GM21576 (cell line): Measurements from ENCODE around the gene TMEM131.
"Not testable (repeated sequence)": the region's sequence is repeated elsewhere in the genome, so short reads cannot be mapped to it uniquely, and the experiment has no call there.

Experiments used
- ATAC-seq: cut with Tn5 transposase; IDR thresholded peaks from one replicate; pipeline ENCODE4 v1.9.1; 2021; ENCODE audit warnings: mild to moderate bottlenecking, moderate library complexity; ENCODE audit not compliant: unreplicated experiment

Gene TMEM131

DNA sequence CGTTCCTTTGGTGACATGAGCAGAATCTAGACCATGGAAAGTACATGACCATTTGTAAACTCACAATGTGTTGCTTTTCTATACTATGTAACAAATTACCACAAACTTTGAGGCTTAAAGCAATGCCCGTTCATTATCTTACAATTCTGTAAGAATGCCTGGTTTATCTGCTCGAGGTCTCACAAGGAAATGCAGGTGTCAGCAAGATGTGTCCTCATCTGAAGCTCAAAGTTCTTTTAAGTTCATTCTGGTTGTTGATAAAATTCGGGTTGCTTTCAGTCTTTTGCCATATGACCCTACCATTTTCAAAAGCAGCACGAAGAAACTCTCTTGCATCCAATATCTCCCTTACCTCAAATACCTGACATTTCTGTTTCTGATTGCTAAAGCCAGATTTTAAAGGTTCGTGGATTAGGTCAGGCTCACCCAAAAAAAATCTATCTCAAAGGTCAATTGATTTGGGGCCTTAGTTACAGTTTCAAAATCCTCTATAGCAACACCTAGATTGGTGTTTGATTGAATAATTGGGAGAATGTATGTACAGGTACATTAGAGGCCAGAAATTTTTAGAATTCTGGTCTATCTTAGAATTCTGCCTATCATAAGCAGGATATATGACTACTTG is 125.9 kb downstream of the TMEM131 start:
- ATAC-seq: no peak

DNA sequence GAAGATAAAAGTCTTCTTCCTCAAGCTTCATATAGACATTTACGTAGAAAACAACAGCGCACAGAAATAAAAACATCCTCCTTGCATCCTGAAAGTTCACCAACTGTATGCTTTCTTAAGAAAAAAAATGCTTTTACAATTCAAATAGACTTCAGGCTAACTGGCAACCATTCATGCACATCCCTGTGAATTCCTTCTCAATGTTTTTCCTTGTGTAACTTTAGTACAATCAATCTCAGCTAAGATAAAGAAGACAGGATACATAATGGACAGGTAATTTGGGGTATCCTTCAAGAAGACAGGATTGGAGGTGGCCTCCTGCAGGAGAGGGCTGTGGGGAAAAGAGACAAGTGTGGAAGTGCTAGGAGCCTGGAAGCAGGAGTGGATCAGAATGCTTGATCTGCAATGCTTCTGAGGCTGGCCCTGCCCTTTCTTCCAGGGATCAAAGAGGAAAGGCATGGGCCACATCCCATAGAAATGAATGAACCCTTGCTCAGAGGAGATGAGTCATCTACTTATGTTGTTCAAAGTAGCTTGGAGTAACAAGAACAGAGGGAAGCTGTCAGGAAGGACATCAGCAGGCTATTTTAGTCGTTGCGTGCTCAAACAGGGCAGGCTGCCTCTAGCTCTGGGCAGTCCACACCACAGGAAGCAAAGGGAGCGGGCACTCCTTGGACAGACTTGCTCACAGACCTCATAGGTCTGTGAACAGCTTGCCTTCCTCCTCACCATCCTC is 126.6 kb downstream of the TMEM131 start:
- ATAC-seq: no peak

GRCh38 chr2:97863829-97864228 is 131.9 kb downstream of the TMEM131 start:
- ATAC-seq: no peak

GRCh38 chr2:97861177-97861576 is 134.6 kb downstream of the TMEM131 start:
- no peak for ATAC-seq

DNA sequence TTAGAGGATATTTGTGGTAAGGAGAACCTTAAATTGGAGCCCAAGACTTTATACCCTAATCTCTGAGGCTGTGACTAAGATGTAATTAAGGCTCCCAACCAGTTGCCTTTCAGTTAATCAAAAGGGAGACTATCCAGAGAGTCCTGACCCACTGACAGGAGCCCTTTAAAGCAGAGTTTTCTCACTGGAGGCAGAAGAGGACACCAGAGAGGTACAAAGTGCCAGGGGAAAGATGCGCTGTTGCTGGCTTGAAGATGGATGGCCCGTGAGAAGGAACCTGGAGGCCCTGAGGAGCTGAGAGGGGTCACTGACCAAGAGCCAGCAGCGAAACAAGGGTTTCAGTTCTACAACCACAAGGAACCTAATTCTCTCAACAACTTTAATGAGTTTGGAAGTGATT is 137.3 kb downstream of the TMEM131 start:
- no peak for ATAC-seq

- ATAC-seq: no peak
Observed at GRCh38 chr2:97857553-97857952, 138.2 kb downstream of the TMEM131 start.

GRCh38 chr2:97853057-97853456 is 142.7 kb downstream of the TMEM131 start:
- not testable (repeated sequence) for ATAC-seq

- no peak for ATAC-seq
Observed at GRCh38 chr2:97851172-97851571, 144.6 kb downstream of the TMEM131 start.

DNA sequence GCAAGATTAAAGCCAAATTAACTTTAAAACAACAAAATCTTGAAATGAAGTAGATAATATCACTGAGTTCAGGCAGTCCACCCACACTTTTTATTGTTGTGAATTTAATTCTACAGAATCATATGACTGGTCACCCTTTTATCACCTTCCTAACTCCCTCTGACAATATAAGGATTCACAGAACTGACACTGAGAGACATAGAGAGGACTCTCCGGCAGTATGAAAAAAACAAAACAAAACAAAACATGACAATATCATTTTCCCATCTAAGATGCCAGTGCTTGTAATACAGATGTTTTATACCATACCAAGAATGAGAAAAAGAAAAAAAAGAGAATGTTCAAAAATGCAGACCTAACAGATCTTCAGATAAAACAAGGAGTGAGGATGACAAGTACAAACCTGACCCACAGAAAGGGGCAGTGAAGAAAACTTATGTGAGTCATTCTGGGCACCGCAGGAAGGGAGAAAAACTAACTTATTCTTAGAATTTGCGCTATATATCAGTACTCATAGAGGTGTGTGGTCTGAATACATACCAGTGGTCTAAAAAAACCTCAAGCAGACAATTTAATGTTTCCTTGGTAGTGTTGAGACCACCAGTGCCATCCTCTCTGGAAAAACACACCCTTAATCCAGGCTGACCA is 145.7 kb downstream of the TMEM131 start:
- ATAC-seq: no peak

- no peak for ATAC-seq
Observed at GRCh38 chr2:97848306-97848705, 147.4 kb downstream of the TMEM131 start.

- not testable (repeated sequence) for ATAC-seq
Observed at GRCh38 chr2:97846716-97847115, 149.0 kb downstream of the TMEM131 start.

- no peak for ATAC-seq
Observed at GRCh38 chr2:97845818-97846217, 149.9 kb downstream of the TMEM131 start.

GRCh38 chr2:97845133-97845532 is 150.6 kb downstream of the TMEM131 start:
- no peak for ATAC-seq

- no peak for ATAC-seq
Observed at GRCh38 chr2:97844311-97844859, 151.4 kb downstream of the TMEM131 start.

GRCh38 chr2:97840198-97840597 is 155.6 kb downstream of the TMEM131 start:
- ATAC-seq: no peak

GRCh38 chr2:97834610-97835009 is 161.1 kb downstream of the TMEM131 start:
- ATAC-seq: no peak

DNA sequence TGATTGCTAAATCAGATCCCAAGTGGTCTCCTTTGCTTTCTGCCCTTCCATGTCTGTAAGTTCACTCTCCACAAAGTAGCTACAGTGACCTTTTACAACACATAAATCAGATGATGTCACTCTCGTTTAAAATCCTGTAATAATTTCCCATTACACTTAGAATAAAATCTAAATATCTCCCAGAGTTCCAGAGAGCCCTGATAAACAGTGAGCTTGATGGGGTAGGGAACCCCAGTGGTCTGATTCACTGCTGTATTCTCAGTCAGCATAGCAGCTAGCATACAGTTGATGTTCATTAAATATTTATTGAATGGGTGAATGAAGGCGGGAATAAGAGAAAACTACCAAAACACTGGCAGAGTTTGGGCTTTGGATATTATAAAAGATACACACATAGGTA is 164.6 kb downstream of the TMEM131 start:
- ATAC-seq: no peak

DNA sequence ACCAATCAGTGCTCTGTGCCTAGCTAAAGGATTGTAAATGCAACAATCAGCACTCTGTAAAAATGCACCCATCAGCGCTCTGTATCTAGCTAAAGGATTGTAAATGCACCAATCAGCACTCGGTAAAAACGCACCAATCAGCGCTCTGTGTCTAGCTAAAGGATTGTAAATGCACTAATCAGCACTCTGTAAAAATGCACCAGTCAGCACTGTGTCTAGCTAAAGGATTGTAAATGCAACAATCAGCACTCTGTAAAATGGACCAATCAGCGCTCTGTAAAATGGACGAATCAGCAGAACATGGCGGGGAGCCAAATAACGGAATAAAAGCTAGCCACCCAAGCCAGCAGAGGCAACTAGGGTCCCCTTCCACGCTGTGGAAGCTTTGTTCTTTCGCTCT is 166.5 kb downstream of the TMEM131 start:
- ATAC-seq: not testable (repeated sequence)

DNA sequence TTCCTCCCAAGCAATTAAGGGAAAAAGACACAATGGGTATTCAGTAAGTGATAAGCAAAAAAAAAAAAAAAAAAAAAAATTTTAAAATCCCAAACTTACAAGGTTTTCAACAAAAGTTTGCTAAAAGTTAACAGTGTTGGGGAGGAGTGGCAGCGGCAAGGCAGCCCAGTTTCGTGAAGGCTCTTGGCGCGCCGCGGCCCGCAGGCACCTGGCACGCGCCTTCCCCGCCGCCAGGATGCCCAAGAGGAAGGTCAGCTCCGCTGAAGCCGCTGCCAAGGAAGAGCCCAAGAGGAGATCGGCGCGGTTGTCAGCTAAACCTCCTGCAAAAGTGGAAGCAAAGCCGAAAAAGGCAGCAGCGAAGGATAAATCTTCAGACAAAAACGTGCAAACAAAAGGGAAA is 168.7 kb downstream of the TMEM131 start:
- not testable (repeated sequence) for ATAC-seq

GRCh38 chr2:97826266-97826847 is 169.4 kb downstream of the TMEM131 start:
- not testable (repeated sequence) for ATAC-seq

GRCh38 chr2:97824011-97824410 is 171.7 kb downstream of the TMEM131 start:
- ATAC-seq: not testable (repeated sequence)
